WTC11 (cell line): ENCODE results near the gene MYLK3. TPM values are rescaled to one million over a fixed set of nuclear protein-coding genes. Genes with fewer than 3 reads are reported as not detected.

Experiments used
- ATAC-seq: fragments of 200-7000 bp; cut with Tn5 transposase; 2 replicates; pipeline ENCODE4 v1.10.0; 2021; ENCODE audit warnings: mild to moderate bottlenecking, moderate library complexity
- CTCF ChIA-PET: fragments of 300-600 bp; sonication (Branson Sonifier 250); formaldehyde crosslinking; loops from one replicate; lab custom pipeline; 2021; ENCODE audit warnings: antibody characterized with exemption; lab: Charles Lee
- POLR2A ChIA-PET: fragments of 350-600 bp; sonication (Branson Sonifier 250); formaldehyde crosslinking; loops from one replicate; lab custom pipeline; 2021; ENCODE audit warnings: antibody characterized with exemption; lab: Charles Lee
- DNase-seq: peaks from one replicate; pipeline ENCODE4 v3.0.0; 2021; ENCODE audit warnings: low spot score
- H3K27ac Mint-ChIP-seq: 2 replicates; pipeline ENCODE4 v1.8.0; 2021; ENCODE audit warnings: mixed read lengths
- H3K27me3 Mint-ChIP-seq: 2 replicates; pipeline ENCODE4 v1.8.0; 2021; ENCODE audit warnings: low read depth, mild to moderate bottlenecking, moderate library complexity, mixed read lengths
- H3K36me3 Mint-ChIP-seq: 2 replicates; pipeline ENCODE4 v1.8.0; 2021; ENCODE audit warnings: mixed read lengths
- H3K4me1 Mint-ChIP-seq: 2 replicates; pipeline ENCODE4 v1.8.0; 2022; ENCODE audit warnings: mixed read lengths
- H3K4me3 Mint-ChIP-seq: 2 replicates; pipeline ENCODE4 v1.8.0; 2021; ENCODE audit warnings: mild to moderate bottlenecking, moderate library complexity, mixed read lengths
- H3K9me3 Mint-ChIP-seq: 2 replicates; pipeline ENCODE4 v1.8.0; 2021; ENCODE audit warnings: mixed read lengths
- AFF4 ChIP-seq: sonication (generic); formaldehyde crosslinking; IDR thresholded peaks from 2 replicates; pipeline ENCODE4 v1.8.1; 2023; ENCODE audit warnings: mild to moderate bottlenecking, missing genetic modification reagents, borderline replicate concordance
- AR ChIP-seq: fragments of 250-450 bp; sonication (Bioruptor Pico); IDR thresholded peaks from 2 replicates; pipeline ENCODE4 v1.9.0; 2021; ENCODE audit warnings: mild to moderate bottlenecking
- ARID4B ChIP-seq: sonication (generic); formaldehyde crosslinking; IDR thresholded peaks from 2 replicates; pipeline ENCODE4 v1.8.0; 2023; ENCODE audit warnings: missing genetic modification reagents, mild to moderate bottlenecking, borderline replicate concordance
- ELF4 ChIP-seq: sonication (generic); formaldehyde crosslinking; IDR thresholded peaks from 2 replicates; pipeline ENCODE4 v1.8.1; 2022; ENCODE audit warnings: low read depth, mild to moderate bottlenecking, moderate library complexity, missing genetic modification reagents
- ERG ChIP-seq: fragments of 250-450 bp; sonication (Bioruptor Pico); IDR thresholded peaks from 2 replicates; pipeline ENCODE4 v1.8.0; 2021; ENCODE audit warnings: mild to moderate bottlenecking
- FOXK1 ChIP-seq: sonication (generic); formaldehyde crosslinking; IDR thresholded peaks from 2 replicates; pipeline ENCODE4 v1.8.0; 2022; ENCODE audit warnings: mild to moderate bottlenecking, moderate library complexity, missing genetic modification reagents
- FOXP1 ChIP-seq: sonication (generic); formaldehyde crosslinking; IDR thresholded peaks from 2 replicates; pipeline ENCODE4 v1.8.0; 2022; ENCODE audit warnings: missing genetic modification reagents, mild to moderate bottlenecking, moderate library complexity, borderline replicate concordance
- GTF2I ChIP-seq: fragments of 250-450 bp; sonication (Bioruptor Pico); conservative IDR thresholded peaks from 2 replicates; pipeline ENCODE4 v1.4.0; 2021; ENCODE audit warnings: mild to moderate bottlenecking
- HMGA2 ChIP-seq: fragments of 250-450 bp; sonication (Bioruptor Pico); IDR thresholded peaks from 2 replicates; pipeline ENCODE4 v1.4.0; 2021; ENCODE audit warnings: mild to moderate bottlenecking, moderate library complexity
- JUN ChIP-seq: sonication (generic); formaldehyde crosslinking; IDR thresholded peaks from 2 replicates; pipeline ENCODE4 v1.8.0; 2023; ENCODE audit warnings: mild to moderate bottlenecking, missing genetic modification reagents
- MXD4 ChIP-seq: fragments of 250-450 bp; sonication (Bioruptor Pico); IDR thresholded peaks from 2 replicates; pipeline ENCODE4 v1.8.0; 2021; ENCODE audit warnings: mild to moderate bottlenecking, moderate library complexity, borderline replicate concordance
- PREB ChIP-seq: sonication (generic); formaldehyde crosslinking; IDR thresholded peaks from 2 replicates; pipeline ENCODE4 v1.8.1; 2022; ENCODE audit warnings: mild to moderate bottlenecking, missing genetic modification reagents, moderate library complexity, borderline replicate concordance
- SMAD4 ChIP-seq: sonication (generic); formaldehyde crosslinking; IDR thresholded peaks from 2 replicates; pipeline ENCODE4 v1.8.0; 2022; ENCODE audit warnings: mild to moderate bottlenecking, missing genetic modification reagents
- TEAD1 ChIP-seq: sonication (generic); formaldehyde crosslinking; IDR thresholded peaks from 2 replicates; pipeline ENCODE4 v1.8.0; 2022; ENCODE audit warnings: mild to moderate bottlenecking, missing genetic modification reagents
- TEAD4 ChIP-seq: sonication (generic); formaldehyde crosslinking; IDR thresholded peaks from 2 replicates; pipeline ENCODE4 v1.8.0; 2022; ENCODE audit warnings: mild to moderate bottlenecking, missing genetic modification reagents
- ZMAT4 ChIP-seq: fragments of 250-450 bp; sonication (Bioruptor Pico); IDR thresholded peaks from 2 replicates; pipeline ENCODE4 v1.9.0; 2021; ENCODE audit warnings: mild to moderate bottlenecking
- ZNF138 ChIP-seq: sonication (generic); formaldehyde crosslinking; conservative IDR thresholded peaks from 2 replicates; pipeline ENCODE4 v1.8.1; 2022; ENCODE audit warnings: mild to moderate bottlenecking, moderate library complexity, missing genetic modification reagents
- ZNF232 ChIP-seq: sonication (generic); formaldehyde crosslinking; IDR thresholded peaks from 2 replicates; pipeline ENCODE4 v1.8.0; 2022; ENCODE audit warnings: mild to moderate bottlenecking, missing genetic modification reagents
- total RNA-seq: library from RNA; stranded (reverse); gene quantifications from 3 replicates; pipeline ENCODE4 v1.2.3, GENCODE V29; 2021

MYLK3 gene
- total RNA-seq, 1 experiment from 2014 or later, result 0.79 TPM

GRCh38 chr16:46732561-46732960 lies 15.6 kb downstream of the MYLK3 start:
- Mint-ChIP-seq H3K36me3 (no peaks in the 10 kb centered on the region), H3K27ac (no peak overlapping the region), H3K9me3 (no peaks in the 10 kb centered on the region)
- no peak for DNase-seq
- TF ChIP-seq ZMAT4 (CRISPR knock-in tag) (no peak), PREB (no peak), AFF4 (CRISPR knock-in tag) (no peak), FOXP1 (CRISPR knock-in tag) (no peak), JUN (CRISPR knock-in tag) (no peak), ARID4B (CRISPR knock-in tag) (no peak), SMAD4 (CRISPR knock-in tag) (no peak), ZNF138 (CRISPR knock-in tag) (no peak), GTF2I (CRISPR knock-in tag) (no peak), TEAD4 (CRISPR knock-in tag) (no peak), FOXK1 (CRISPR knock-in tag) (no peak), ELF4 (CRISPR knock-in tag) (no peak), ZNF232 (no peak), ERG (CRISPR knock-in tag) (no peak), HMGA2 (CRISPR knock-in tag) (no peak), MXD4 (no peak), TEAD1 (CRISPR knock-in tag) (no peak), AR (no peak)
- TF ChIP-seq, all 79 proteins: peak for 0
- ChIA-PET POLR2A (interaction anchor here (1.2 kb wide), 1 partner anchor 16 kb away, joined by 3 read pairs; the partner anchor contains the start of gene MYLK3), CTCF (no interaction called here)
- Mint-ChIP-seq H3K4me3 (no peak overlapping the region), H3K27me3 (no peaks in the 10 kb centered on the region; the same call in 1 of the 2 replicates), H3K4me1 (no peaks in the 10 kb centered on the region)
- no peak for ATAC-seq
